Gastrocnemius medialis (tissue), 4 donors: Measurements from ENCODE around the gene ZNF330. TPM values are rescaled to one million over a fixed set of nuclear protein-coding genes. Genes with fewer than 3 reads are reported as not detected.

Experiments
- ATAC-seq, 2 donors: fragments of 150-250 bp; one replicate each; pipeline ENCODE4 v1.9.1; 2016
- DNase-seq, 2 donors: peaks; one replicate each; pipeline ENCODE4 v3.0.0-alpha.2; 2019
- H3K27ac ChIP-seq, 4 donors: fragments of 200-600 bp; sonication (generic); 1 replicate in 1 of 4; 2 replicates in 3 of 4; pipeline ENCODE4 v1.5.1; 2016 to 2018; ENCODE audit warnings: mild to moderate bottlenecking in 2 of 4, moderate library complexity in 1 of 4
- H3K27me3 ChIP-seq, 3 donors: fragments of 200-600 bp; sonication (generic) in 2 of 3; 1 replicate in 1 of 3; 2 replicates in 2 of 3; pipeline versions ENCODE4 v1.5.1 to v1.6.0; 2016 to 2019; ENCODE audit warnings: mild to moderate bottlenecking in 1 of 3, moderate library complexity in 1 of 3
- H3K36me3 ChIP-seq, 2 donors: fragments of 200-600 bp; sonication (generic) in 1 of 2; one replicate each; pipeline ENCODE4 v1.5.1; 2017 to 2018
- H3K4me1 ChIP-seq, 2 donors: fragments of 200-600 bp; sonication (generic) in 1 of 2; one replicate each; pipeline ENCODE4 v1.5.1; 2016 to 2017; ENCODE audit warnings: mild to moderate bottlenecking in 2 of 2
- H3K4me3 ChIP-seq, 4 donors: fragments of 200-600 bp; sonication (generic) in 3 of 4; 1 replicate in 1 of 4; 2 replicates in 3 of 4; pipeline ENCODE4 v1.5.1; 2016 to 2019; ENCODE audit warnings: mild to moderate bottlenecking in 2 of 4
- H3K9me3 ChIP-seq, 3 donors: fragments of 200-600 bp; sonication (generic) in 2 of 3; 1 replicate in 1 of 3; 2 replicates in 2 of 3; pipeline ENCODE4 v1.5.1; 2016 to 2019
- POLR2A ChIP-seq, 2 donors: fragments of 450-650 bp; IDR thresholded peaks; one replicate each; pipeline ENCODE4 v1.6.1; 2017; ENCODE audit warnings: antibody characterized with exemption in 2 of 2, mild to moderate bottlenecking in 2 of 2, moderate library complexity in 2 of 2
- in situ Hi-C, 4 donors: fragments of 200-750 bp; cut with MboI; loops; one replicate each; pipeline versions ENCODE4 v1.15.0 to v1.8.0; 2017; ENCODE audit warnings: low sequenced_read_pairs in 4 of 4
- intact Hi-C: fragments of 100-400 bp; cut with DNase I; formaldehyde crosslinking; loops from one replicate; pipeline ENCODE4 v1.15.1; 2023; ENCODE audit warnings: low total_unique reads
- total RNA-seq, 4 donors: library from RNA; depleted of rRNA; stranded (reverse); fragments of >200 nt; gene quantifications; one replicate each; pipeline versions ENCODE4 v1.1.0 to v1.2.3, GENCODE V29; 2016
- TF ChIP-seq, protein P1 (sequence below), 5 experiments: fragments of 450-650 bp in 3 of 5; fragments of 200-600 bp in 2 of 5; sonication (generic) in 2 of 5; IDR thresholded peaks in 4 of 5; conservative IDR thresholded peaks in 1 of 5; 1 replicate in 4 of 5; 2 replicates in 1 of 5; pipeline ENCODE4 v1.5.1; 2016 to 2019; ENCODE audit warnings: antibody characterized with exemption in 5 of 5, mild to moderate bottlenecking in 3 of 5, moderate library complexity in 3 of 5

ZNF330 gene
- total RNA-seq, 4 donors from 2014 or later, result 24.0 to 54.3 (median 36.1) TPM

DNA sequence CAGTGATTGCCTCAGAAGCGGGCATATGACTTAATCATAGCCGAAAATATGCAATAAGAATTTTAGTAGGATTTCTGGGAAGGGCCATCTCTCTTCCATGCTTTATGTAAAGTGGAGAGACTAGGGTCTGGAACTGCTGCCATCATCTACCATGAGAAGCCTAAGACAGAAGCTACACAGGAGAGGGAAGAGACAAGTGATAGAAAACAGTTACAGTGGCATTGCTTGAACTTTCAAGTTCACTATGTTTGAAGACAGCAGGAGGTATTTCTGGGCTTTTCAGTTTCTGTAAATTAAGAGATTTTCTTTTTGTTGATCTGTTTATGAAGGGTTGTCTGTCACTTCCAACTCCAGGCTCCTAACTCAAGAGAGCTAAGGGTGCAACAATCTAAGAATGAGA, 62.5 kb downstream of the ZNF330 start:
- intact Hi-C loops (no loop called here), in situ Hi-C loops (no loop called here)
- no peaks in the 10 kb centered on the region for H3K36me3 ChIP-seq
- no peak for ATAC-seq
- TF ChIP-seq POLR2A (IDR thresholded peaks at IDR 0.05), result no peak
- TF ChIP-seq, protein P1, sequence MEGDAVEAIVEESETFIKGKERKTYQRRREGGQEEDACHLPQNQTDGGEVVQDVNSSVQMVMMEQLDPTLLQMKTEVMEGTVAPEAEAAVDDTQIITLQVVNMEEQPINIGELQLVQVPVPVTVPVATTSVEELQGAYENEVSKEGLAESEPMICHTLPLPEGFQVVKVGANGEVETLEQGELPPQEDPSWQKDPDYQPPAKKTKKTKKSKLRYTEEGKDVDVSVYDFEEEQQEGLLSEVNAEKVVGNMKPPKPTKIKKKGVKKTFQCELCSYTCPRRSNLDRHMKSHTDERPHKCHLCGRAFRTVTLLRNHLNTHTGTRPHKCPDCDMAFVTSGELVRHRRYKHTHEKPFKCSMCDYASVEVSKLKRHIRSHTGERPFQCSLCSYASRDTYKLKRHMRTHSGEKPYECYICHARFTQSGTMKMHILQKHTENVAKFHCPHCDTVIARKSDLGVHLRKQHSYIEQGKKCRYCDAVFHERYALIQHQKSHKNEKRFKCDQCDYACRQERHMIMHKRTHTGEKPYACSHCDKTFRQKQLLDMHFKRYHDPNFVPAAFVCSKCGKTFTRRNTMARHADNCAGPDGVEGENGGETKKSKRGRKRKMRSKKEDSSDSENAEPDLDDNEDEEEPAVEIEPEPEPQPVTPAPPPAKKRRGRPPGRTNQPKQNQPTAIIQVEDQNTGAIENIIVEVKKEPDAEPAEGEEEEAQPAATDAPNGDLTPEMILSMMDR (IDR thresholded peaks at IDR 0.05 in 4 of 5, conservative IDR thresholded peaks at IDR 0.05 in 1 of 5), result no peak
- H3K9me3 ChIP-seq, result no peaks in the 10 kb centered on the region
- no peaks in the 10 kb centered on the region for H3K4me1 ChIP-seq
- H3K27ac ChIP-seq, result no peak overlapping the region
- DNase-seq, result no peak
- no peaks in the 10 kb centered on the region for H3K27me3 ChIP-seq
- H3K4me3 ChIP-seq, result no peak overlapping the region

DNA sequence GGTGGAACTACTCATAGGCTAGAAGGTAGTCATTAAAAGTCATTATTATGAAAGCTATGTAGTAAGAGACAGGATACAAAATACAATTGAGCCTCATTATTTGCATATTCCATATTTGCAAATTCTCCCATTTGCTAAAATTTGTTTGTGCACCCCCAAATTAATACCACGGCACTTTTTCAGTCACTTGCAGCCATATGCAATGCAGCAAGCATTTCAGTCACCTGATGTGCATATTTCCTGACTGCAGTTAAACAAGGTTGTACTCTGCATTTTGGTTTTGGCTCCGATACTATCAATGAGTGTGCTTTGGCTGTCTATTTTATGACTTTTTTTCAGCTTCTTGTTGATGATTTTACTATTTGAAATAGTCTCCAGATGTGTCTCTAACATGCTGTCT, 62.9 kb downstream of the ZNF330 start:
- no peak for TF ChIP-seq POLR2A (IDR thresholded peaks at IDR 0.05)
- TF ChIP-seq, protein P1 (IDR thresholded peaks at IDR 0.05 in 4 of 5, conservative IDR thresholded peaks at IDR 0.05 in 1 of 5), result no peak
- Histone ChIP-seq H3K9me3 (no peaks in the 10 kb centered on the region), H3K27me3 (no peaks in the 10 kb centered on the region), H3K4me3 (no peak overlapping the region), H3K4me1 (no peaks in the 10 kb centered on the region), H3K27ac (no peak overlapping the region), H3K36me3 (no peaks in the 10 kb centered on the region)
- intact Hi-C loops, result no loop called here
- DNase-seq, result no peak
- in situ Hi-C loops, result no loop called here
- ATAC-seq, result no peak

Other genes with a start within 250 kb of the ZNF330 start
- 10 to 100 TPM in 1 of 4 donors, 1 to 10 TPM in 3; 1.6 to 21.2 (median 4.9) TPM for gene RNF150, start 87.4 kb upstream of the ZNF330 start, total RNA-seq